NCI-H524 (cell line): Measurements from ENCODE around the gene ATP4B.

Experiments
- DNase-seq, 2 experiments: peaks; one replicate each; lab custom pipeline; 2025; lab: John Stamatoyannopoulos, UW

ATP4B gene

GRCh38 chr13:113657851-113658741 lies at the start of gene ATP4B:
Gene ATP4B, minus strand, starts transcription at chr13:113658198. Its CDS starts 54 bp downstream, at chr13:113658144.
- DNase-seq: no peak

GRCh38 chr13:113672002-113672651 lies 14.1 kb upstream of the ATP4B start:
- DNase-seq: no peak

- no peak for DNase-seq
Observed at GRCh38 chr13:113671066-113672001, 13.3 kb upstream of the ATP4B start.

GRCh38 chr13:113670541-113670940 lies 12.5 kb upstream of the ATP4B start:
- no peak for DNase-seq

GRCh38 chr13:113669755-113670341 lies 11.8 kb upstream of the ATP4B start:
- no peak for DNase-seq

- DNase-seq: no peak
Observed at GRCh38 chr13:113669231-113669754, 11.3 kb upstream of the ATP4B start.

- DNase-seq: no peak
Observed at GRCh38 chr13:113668491-113668971, 10.5 kb upstream of the ATP4B start.

GRCh38 chr13:113667771-113668490 lies 9.9 kb upstream of the ATP4B start:
- DNase-seq: no peak

GRCh38 chr13:113666951-113667701 lies 9.1 kb upstream of the ATP4B start, which contains the start of gene GRK1:
Gene GRK1, plus strand, starts transcription at chr13:113667219. Its CDS starts 168 bp downstream, at chr13:113667387.
- no peak for DNase-seq

- DNase-seq: no peak
Observed at GRCh38 chr13:113666329-113666670, 8.3 kb upstream of the ATP4B start.

GRCh38 chr13:113665597-113666328 lies 7.8 kb upstream of the ATP4B start:
- no peak for DNase-seq

GRCh38 chr13:113664751-113665596 lies 7.0 kb upstream of the ATP4B start:
- no peak for DNase-seq

- no peak for DNase-seq
Observed at GRCh38 chr13:113663934-113664333, 5.9 kb upstream of the ATP4B start.

GRCh38 chr13:113661509-113661908 lies 3.5 kb upstream of the ATP4B start:
- DNase-seq: no peak

GRCh38 chr13:113660066-113660465 lies 2.1 kb upstream of the ATP4B start:
- DNase-seq: no peak

- DNase-seq: no peak
Observed at GRCh38 chr13:113659337-113659736, 1.3 kb upstream of the ATP4B start.

- no peak for DNase-seq
Observed at GRCh38 chr13:113658836-113659235, 838 bp upstream of the ATP4B start.
